ENCODE measurements around the gene ARMH4.

Gene ARMH4

GRCh38 chr14:58099682-58100081 lies 52.3 kb downstream of the ARMH4 start:
- no peak overlapping the region for H3K27ac ChIP-seq

GRCh38 chr14:58098507-58098906 lies 53.5 kb downstream of the ARMH4 start:
- TF ChIP-seq, protein P1, sequence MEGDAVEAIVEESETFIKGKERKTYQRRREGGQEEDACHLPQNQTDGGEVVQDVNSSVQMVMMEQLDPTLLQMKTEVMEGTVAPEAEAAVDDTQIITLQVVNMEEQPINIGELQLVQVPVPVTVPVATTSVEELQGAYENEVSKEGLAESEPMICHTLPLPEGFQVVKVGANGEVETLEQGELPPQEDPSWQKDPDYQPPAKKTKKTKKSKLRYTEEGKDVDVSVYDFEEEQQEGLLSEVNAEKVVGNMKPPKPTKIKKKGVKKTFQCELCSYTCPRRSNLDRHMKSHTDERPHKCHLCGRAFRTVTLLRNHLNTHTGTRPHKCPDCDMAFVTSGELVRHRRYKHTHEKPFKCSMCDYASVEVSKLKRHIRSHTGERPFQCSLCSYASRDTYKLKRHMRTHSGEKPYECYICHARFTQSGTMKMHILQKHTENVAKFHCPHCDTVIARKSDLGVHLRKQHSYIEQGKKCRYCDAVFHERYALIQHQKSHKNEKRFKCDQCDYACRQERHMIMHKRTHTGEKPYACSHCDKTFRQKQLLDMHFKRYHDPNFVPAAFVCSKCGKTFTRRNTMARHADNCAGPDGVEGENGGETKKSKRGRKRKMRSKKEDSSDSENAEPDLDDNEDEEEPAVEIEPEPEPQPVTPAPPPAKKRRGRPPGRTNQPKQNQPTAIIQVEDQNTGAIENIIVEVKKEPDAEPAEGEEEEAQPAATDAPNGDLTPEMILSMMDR (IDR thresholded peaks at IDR 0.05) = no peak
- TF ChIP-seq ZFX (IDR thresholded peaks at IDR 0.05; ENCODE audit: borderline replicate concordance) = no peak
- peak overlapping the region; percentile 27; the same call in 1 of the 2 replicates for H3K27ac ChIP-seq

More at GRCh38 chr14:58099682-58100081, 52.3 kb downstream of the ARMH4 start:
- TF ChIP-seq, protein P1 (IDR thresholded peaks at IDR 0.05) = no peak
- TF ChIP-seq ZFX (IDR thresholded peaks at IDR 0.05; ENCODE audit: borderline replicate concordance) = no peak

GRCh38 chr14:58096731-58097130 lies 55.3 kb downstream of the ARMH4 start:
- H3K27ac ChIP-seq = no peak overlapping the region
- TF ChIP-seq, protein P1 (IDR thresholded peaks at IDR 0.05) = no peak
- no peak for TF ChIP-seq ZFX (IDR thresholded peaks at IDR 0.05; ENCODE audit: borderline replicate concordance)

DNA sequence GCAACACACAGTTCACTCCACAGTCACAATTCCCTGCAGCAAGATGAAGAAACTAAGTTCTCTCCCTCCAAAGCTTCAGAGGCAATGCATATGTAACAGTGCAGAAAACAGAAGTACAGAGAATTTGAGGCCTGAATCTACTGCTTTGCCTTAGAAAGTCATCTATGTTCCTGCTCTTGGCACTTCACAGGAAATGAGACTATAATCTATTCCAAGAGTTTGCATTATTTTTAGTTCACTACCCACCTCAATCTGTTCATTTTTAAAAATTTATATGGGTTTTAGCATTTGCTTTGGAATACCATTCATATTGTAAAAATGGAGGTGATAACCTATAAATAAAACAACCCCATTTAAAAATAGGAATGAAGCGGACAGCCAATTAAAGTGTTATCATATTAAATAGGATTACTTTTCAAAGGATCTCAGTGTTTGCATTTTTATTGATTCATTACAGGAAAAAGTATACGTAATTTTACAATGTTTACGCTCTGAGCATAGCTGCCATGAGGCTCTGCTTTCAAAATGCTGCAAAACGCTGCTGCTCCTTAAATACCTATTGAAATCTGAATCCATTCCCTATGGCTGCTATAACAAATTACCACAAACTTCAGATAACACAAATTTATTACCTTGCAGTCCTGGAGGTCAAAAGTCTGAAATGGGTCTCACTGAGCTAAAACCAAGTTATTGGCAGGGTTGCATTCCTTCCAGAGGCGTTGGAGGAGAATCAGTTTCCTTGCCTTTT lies 60.0 kb downstream of the ARMH4 start:
- no peak overlapping the region for H3K27ac ChIP-seq
- no peak for TF ChIP-seq ZFX (IDR thresholded peaks at IDR 0.05; ENCODE audit: borderline replicate concordance)
- TF ChIP-seq, protein P1 (IDR thresholded peaks at IDR 0.05) = no peak

- no peak overlapping the region for H3K27ac ChIP-seq
- TF ChIP-seq, protein P1 (IDR thresholded peaks at IDR 0.05) = no peak
- TF ChIP-seq ZFX (IDR thresholded peaks at IDR 0.05; ENCODE audit: borderline replicate concordance) = no peak
These were observed 62.4 kb downstream of the ARMH4 start for GRCh38 chr14:58089612-58090011.

DNA sequence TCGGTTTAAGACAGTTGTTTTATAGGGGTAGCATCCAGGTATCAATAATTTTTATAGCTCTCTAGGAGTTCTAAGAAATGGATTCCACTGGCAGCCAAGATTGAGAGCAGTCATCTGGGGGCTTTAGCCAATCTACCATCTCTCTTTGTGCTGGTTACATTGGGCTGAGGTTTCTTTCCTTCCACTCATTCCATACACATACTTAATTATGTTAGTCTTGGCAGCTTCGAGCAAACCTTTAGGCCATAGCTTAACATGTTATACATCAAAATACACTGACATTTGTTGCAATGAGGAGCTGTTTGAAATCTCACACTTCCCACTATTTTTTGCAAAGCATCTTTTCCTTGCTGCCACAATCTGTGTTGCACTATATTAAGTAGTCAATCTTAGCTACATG lies 63.1 kb downstream of the ARMH4 start:
- TF ChIP-seq, protein P1 (IDR thresholded peaks at IDR 0.05) = no peak
- TF ChIP-seq ZFX (IDR thresholded peaks at IDR 0.05; ENCODE audit: borderline replicate concordance) = no peak

GRCh38 chr14:58085877-58086276 lies 66.1 kb downstream of the ARMH4 start:
- H3K27ac ChIP-seq = no peak overlapping the region

More for the DNA sequence above, 63.1 kb downstream of the ARMH4 start:
- no peak overlapping the region for H3K27ac ChIP-seq

More at GRCh38 chr14:58085877-58086276, 66.1 kb downstream of the ARMH4 start:
- no peak for TF ChIP-seq ZFX (IDR thresholded peaks at IDR 0.05; ENCODE audit: borderline replicate concordance)
- TF ChIP-seq, protein P1 (IDR thresholded peaks at IDR 0.05) = no peak

Data from 22Rv1 (cell line).